Right lobe of liver (tissue), 4 donors: ENCODE measurements around the gene MYO3A.

ENCODE experiments used
- CTCF ChIP-seq, 4 donors: fragments of 200-600 bp in 3 of 4; fragments of 450-650 bp in 1 of 4; IDR thresholded peaks; one replicate each; pipeline versions ENCODE4 v1.5.1 to v1.8.0; 2016 to 2022; ENCODE audit warnings: antibody characterized with exemption in 4 of 4, mild to moderate bottlenecking in 2 of 4
- POLR2A ChIP-seq: fragments of 450-650 bp; IDR thresholded peaks from one replicate; pipeline ENCODE4 v1.6.1; 2017; ENCODE audit warnings: antibody characterized with exemption, mild to moderate bottlenecking
- donor health status: DM: no; HTN: no; CAD: no.
- donor health status: DM: no; HTN: no; CAD: no.
- donor health status: DM: no; HTN: yes; CAD: no.

- TF ChIP-seq CTCF (IDR thresholded peaks at IDR 0.05) (no peak), POLR2A (no peak)
Observed at GRCh38 chr10:25965584-25965983, 31.6 kb downstream of the MYO3A start.
